ENCODE results near the gene GZMM.

GZMM gene

GRCh38 chr19:530134-531008 lies 13.5 kb upstream of the GZMM start:
- H3K9ac ChIP-seq (ENCODE audit: low read length), result no peak overlapping the region
- H3K4me1 ChIP-seq (ENCODE audit: control insufficient read depth, insufficient read depth, low read length), result peaks cover 17% of the 10 kb centered on the region
- no peaks in the 10 kb centered on the region for H3K9me3 ChIP-seq (ENCODE audit: control insufficient read depth, insufficient read depth, low read depth, low read length)
- no peaks in the 10 kb centered on the region for H3K27me3 ChIP-seq (ENCODE audit: control insufficient read depth, insufficient read depth, low read length)
- H3K36me3 ChIP-seq (ENCODE audit: control insufficient read depth, insufficient read depth, low read length), result peaks cover 3% of the 10 kb centered on the region
- peak overlapping the region; percentile 100 for H3K4me3 ChIP-seq (ENCODE audit: low read depth, low read length)
- H3K27ac ChIP-seq (ENCODE audit: low read depth, low read length), result no peak overlapping the region

DNA sequence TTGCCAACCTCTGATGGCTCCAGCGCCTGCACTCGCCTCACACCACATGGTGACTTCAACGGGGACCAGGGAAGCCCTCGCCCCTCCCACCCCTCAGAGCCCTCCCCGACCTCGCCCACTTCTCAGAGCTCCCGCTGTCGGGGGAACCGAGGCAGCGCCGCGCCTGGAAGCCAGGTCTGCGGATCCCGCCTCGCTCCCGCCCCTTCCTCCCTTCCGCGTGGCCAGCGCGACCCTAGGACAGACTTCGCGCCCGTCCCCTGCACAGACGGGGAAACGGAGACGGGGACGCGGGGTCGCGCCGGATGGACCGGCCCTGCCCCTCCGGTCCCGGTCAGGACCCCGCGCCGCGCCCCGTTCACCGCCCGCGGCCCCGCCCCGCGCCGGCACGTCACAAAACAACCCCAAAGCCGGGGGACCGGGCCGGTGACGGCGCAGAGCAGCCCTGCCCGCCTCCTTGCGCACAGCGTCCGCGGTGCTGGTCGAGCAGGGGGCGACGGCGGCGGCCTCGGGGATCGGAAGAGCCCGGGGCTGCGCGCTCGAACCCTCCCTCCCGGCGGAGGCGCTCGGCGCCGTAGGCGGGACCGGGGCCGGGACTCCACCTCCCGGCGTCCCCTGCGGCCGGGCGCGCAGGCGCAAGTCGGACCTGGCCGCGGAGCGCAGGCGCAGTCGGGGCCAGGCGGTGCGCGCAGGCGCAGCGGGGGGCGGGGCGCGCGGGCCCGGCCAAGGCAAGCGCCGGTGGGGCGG lies 12.7 kb upstream of the GZMM start:
- peaks cover 11% of the 10 kb centered on the region for H3K36me3 ChIP-seq (ENCODE audit: control insufficient read depth, insufficient read depth, low read length)
- peak overlapping the region; percentile 74 for H3K9ac ChIP-seq (ENCODE audit: low read length)
- peak overlapping the region; percentile 75; the same call in 1 of the 2 replicates for H3K27ac ChIP-seq (ENCODE audit: low read depth, low read length)
- H3K4me1 ChIP-seq (ENCODE audit: control insufficient read depth, insufficient read depth, low read length), result peaks cover 11% of the 10 kb centered on the region
- H3K9me3 ChIP-seq (ENCODE audit: control insufficient read depth, insufficient read depth, low read depth, low read length), result no peaks in the 10 kb centered on the region
- no peaks in the 10 kb centered on the region for H3K27me3 ChIP-seq (ENCODE audit: control insufficient read depth, insufficient read depth, low read length)
- H3K4me3 ChIP-seq (ENCODE audit: low read depth, low read length), result peak overlapping the region; percentile 100

DNA sequence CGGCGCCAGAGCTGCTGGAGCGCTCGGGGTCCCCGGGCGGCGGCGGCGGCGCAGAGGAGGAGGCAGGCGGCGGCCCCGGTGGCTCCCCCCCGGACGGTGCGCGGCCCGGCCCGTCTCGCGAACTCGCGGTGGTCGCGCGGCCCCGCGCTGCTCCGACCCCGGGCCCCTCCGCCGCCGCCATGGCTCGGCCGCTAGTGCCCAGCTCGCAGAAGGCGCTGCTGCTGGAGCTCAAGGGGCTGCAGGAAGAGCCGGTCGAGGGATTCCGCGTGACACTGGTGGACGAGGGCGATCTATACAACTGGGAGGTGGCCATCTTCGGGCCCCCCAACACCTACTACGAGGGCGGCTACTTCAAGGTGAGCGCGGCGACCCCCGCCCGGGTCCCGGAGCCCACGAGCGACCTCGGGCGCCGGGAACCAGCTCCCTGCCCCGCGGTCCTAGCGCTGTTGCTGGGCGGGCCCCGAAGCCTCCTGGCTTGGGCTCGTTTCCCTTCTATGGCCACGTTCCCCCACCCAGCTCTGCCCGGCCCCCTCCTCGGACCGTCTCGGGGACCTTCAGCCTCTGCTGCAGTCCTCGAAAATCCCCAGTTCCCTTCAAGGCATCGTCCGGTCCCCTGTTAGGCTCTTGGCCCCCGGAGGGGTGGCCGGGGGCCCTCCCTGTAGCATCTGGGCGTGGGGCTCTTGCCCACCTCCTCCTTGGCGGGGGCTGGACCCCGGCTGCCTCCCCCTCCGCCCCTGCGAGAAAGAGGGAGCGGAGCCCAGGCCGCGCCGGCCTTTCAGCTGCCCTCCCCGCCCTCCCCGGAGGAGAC lies 11.9 kb upstream of the GZMM start, which contains the start of gene CDC34:
Gene CDC34, plus strand, starts transcription at position 8 of the 808 bp plus-strand sequence. Its CDS starts 172 bp downstream, at position 180.
- Histone ChIP-seq H3K9me3 (ENCODE audit: control insufficient read depth, insufficient read depth, low read depth, low read length) (no peaks in the 10 kb centered on the region), H3K27ac (ENCODE audit: low read depth, low read length) (peak within 1 kb of the TSS; percentile 77; the same call in 1 of the 2 replicates), H3K4me3 (ENCODE audit: low read depth, low read length) (peak within 1 kb of the TSS; percentile 100), H3K9ac (ENCODE audit: low read length) (peak within 1 kb of the TSS; percentile 74), H3K4me1 (ENCODE audit: control insufficient read depth, insufficient read depth, low read length) (peaks cover 9% of the 10 kb centered on the region), H3K27me3 (ENCODE audit: control insufficient read depth, insufficient read depth, low read length) (no peaks in the 10 kb centered on the region), H3K36me3 (ENCODE audit: control insufficient read depth, insufficient read depth, low read length) (peaks cover 19% of the 10 kb centered on the region)

DNA sequence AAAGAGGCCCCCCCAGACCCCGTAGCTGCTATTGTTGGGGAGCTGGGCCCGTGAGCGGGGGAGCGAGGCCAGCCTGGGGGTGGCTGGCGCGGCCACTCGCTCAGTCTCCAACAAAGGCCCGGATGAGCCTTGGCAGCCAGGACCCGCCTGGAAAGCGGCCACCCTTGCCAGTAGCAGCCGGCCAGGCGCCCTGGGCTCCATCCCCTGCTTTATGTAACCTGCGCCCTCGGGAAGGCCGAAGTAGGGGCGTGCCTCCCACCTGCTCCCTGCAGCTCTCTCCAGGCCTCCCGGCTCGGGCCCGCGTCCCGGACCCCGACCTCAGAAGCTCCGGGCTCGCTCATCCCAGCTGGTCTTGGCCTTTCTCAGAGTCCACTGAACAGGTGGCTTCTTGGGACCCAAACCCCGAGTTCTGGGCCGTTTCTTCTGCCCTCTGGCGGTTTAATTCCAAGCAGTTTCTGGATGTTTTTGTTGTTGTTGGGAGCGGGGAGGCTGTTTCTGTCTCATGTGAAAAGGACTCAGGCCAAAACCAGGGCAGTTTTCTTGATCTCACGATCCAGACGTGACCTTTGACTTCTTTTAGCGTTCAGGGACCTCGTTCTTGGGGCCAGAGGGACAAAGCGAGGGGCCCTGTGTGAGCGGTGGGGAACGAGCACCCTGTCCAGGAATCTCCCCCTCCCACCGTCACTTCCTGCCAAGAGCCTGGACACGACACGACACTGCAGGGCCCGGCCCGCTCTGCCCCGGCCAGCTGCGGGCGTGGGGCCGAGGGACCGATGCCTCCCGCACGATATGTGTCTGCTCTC lies 11.1 kb upstream of the GZMM start:
- Histone ChIP-seq H3K27me3 (ENCODE audit: control insufficient read depth, insufficient read depth, low read length) (no peaks in the 10 kb centered on the region), H3K4me3 (ENCODE audit: low read depth, low read length) (peak overlapping the region; percentile 100), H3K9me3 (ENCODE audit: control insufficient read depth, insufficient read depth, low read depth, low read length) (no peaks in the 10 kb centered on the region), H3K27ac (ENCODE audit: low read depth, low read length) (peak overlapping the region; percentile 77; the same call in 1 of the 2 replicates), H3K4me1 (ENCODE audit: control insufficient read depth, insufficient read depth, low read length) (peaks cover 9% of the 10 kb centered on the region), H3K9ac (ENCODE audit: low read length) (peak overlapping the region; percentile 73), H3K36me3 (ENCODE audit: control insufficient read depth, insufficient read depth, low read length) (peaks cover 24% of the 10 kb centered on the region)

DNA sequence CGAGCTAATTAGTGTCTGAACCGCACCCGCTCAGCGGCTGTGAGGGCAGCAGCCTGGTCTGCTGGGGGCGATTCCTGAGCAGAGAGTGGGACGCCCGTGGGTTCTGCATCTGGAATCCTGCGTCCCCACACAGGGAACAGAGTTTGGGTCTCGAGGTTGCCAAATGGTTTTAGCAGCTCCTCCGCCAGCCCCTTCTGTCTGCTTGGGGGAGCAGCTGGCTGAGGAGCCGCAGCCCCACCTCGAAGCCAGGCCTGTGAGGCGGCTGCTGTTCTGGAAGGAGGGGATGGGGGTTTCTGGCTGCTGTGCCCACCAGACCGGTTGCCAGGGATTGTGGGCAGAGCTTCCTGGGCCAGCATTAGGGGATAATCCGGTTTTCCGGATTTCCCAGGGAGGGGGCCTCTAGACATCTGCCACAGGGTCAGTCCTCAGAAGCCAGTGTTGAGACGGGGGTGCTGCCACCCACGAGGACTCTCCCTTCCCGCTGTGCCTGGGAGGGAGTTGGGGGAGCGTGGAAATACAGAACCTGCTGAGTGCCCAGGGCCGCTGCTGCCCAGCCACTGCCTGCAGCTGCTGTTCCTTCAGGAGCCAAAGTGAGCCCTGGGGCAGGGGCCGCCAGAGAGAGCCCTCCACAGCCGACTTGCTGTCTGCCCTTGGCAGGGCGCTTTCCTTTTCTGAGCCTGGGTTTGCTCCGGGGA lies 10.3 kb upstream of the GZMM start:
- H3K9ac ChIP-seq (ENCODE audit: low read length), result peak overlapping the region; percentile 73
- H3K27ac ChIP-seq (ENCODE audit: low read depth, low read length), result no peak overlapping the region
- peak overlapping the region; percentile 100 for H3K4me3 ChIP-seq (ENCODE audit: low read depth, low read length)
- no peaks in the 10 kb centered on the region for H3K9me3 ChIP-seq (ENCODE audit: control insufficient read depth, insufficient read depth, low read depth, low read length)
- H3K27me3 ChIP-seq (ENCODE audit: control insufficient read depth, insufficient read depth, low read length), result no peaks in the 10 kb centered on the region
- H3K4me1 ChIP-seq (ENCODE audit: control insufficient read depth, insufficient read depth, low read length), result peaks cover 9% of the 10 kb centered on the region
- peaks cover 32% of the 10 kb centered on the region for H3K36me3 ChIP-seq (ENCODE audit: control insufficient read depth, insufficient read depth, low read length)

DNA sequence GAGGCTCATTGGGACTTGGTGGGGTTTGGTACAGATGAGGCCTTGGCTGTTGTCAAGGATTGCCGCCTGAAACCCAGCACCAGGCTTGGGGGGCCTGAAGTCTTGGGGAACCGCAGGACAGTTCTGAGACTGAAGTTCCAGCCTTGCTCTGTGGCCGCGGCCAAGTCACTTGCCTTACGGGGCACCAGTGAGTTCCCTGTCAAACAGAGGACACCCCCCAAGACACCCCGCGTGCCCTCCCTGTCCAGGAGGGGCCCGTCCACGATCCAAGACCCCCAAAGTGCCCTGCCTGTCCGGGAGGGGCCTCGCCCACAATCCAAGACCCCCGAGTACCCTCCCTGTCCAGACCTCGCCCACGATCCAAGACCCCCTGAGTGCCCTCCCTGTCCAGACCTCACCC lies 9.8 kb upstream of the GZMM start:
- Histone ChIP-seq H3K4me1 (ENCODE audit: control insufficient read depth, insufficient read depth, low read length) (peaks cover 9% of the 10 kb centered on the region), H3K36me3 (ENCODE audit: control insufficient read depth, insufficient read depth, low read length) (peaks cover 38% of the 10 kb centered on the region), H3K4me3 (ENCODE audit: low read depth, low read length) (no peak overlapping the region), H3K27me3 (ENCODE audit: control insufficient read depth, insufficient read depth, low read length) (no peaks in the 10 kb centered on the region), H3K9me3 (ENCODE audit: control insufficient read depth, insufficient read depth, low read depth, low read length) (no peaks in the 10 kb centered on the region), H3K9ac (ENCODE audit: low read length) (no peak overlapping the region), H3K27ac (ENCODE audit: low read depth, low read length) (no peak overlapping the region)

DNA sequence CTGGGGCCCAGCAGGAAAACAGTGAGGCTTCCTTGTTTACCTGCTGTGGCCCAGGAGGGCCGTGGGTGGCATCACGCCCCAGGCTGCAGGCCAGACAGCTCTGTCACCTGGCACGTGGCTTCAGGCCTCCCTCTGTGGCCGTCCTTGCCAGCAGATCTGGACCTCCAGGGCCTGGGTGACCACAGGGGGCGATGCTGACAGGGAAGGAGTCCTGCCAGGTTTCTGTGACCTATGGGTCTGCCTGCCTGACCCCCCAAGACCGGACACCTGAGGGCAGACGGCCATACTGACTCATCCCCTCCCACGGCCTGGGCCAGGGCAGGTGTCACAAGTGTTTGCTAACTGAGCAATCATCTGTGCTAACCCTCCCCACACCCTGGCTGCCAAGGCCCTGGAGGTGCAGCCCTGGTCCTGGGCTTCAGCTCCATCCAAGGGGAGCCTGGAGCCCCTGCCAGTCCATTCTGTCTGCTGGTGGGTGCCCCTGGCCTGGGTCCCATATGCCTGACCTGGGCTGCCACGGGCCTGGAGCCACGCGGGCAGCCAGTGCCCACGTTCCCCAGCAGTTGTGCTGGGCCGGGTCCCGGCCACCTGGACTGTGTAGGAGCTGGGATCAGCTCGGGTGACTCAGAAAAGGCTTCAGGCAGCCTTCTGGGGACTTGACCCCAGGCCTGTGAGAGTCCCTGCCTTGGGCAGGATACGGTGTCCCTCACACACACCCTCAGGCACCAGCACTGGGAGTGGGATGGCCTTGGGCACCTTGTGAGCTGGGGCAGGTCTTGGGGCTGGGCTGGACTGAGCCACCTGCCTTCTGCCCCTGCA lies 8.6 kb upstream of the GZMM start:
- peaks cover 9% of the 10 kb centered on the region for H3K4me1 ChIP-seq (ENCODE audit: control insufficient read depth, insufficient read depth, low read length)
- H3K4me3 ChIP-seq (ENCODE audit: low read depth, low read length), result no peak overlapping the region
- no peaks in the 10 kb centered on the region for H3K9me3 ChIP-seq (ENCODE audit: control insufficient read depth, insufficient read depth, low read depth, low read length)
- peaks cover 44% of the 10 kb centered on the region for H3K36me3 ChIP-seq (ENCODE audit: control insufficient read depth, insufficient read depth, low read length)
- H3K27ac ChIP-seq (ENCODE audit: low read depth, low read length), result no peak overlapping the region
- H3K27me3 ChIP-seq (ENCODE audit: control insufficient read depth, insufficient read depth, low read length), result no peaks in the 10 kb centered on the region
- no peak overlapping the region for H3K9ac ChIP-seq (ENCODE audit: low read length)

GRCh38 chr19:536031-536880 lies 7.6 kb upstream of the GZMM start:
- Histone ChIP-seq H3K27me3 (ENCODE audit: control insufficient read depth, insufficient read depth, low read length) (no peaks in the 10 kb centered on the region), H3K36me3 (ENCODE audit: control insufficient read depth, insufficient read depth, low read length) (peaks cover 50% of the 10 kb centered on the region), H3K9me3 (ENCODE audit: control insufficient read depth, insufficient read depth, low read depth, low read length) (no peaks in the 10 kb centered on the region), H3K4me1 (ENCODE audit: control insufficient read depth, insufficient read depth, low read length) (peaks cover 9% of the 10 kb centered on the region), H3K4me3 (ENCODE audit: low read depth, low read length) (no peak overlapping the region), H3K27ac (ENCODE audit: low read depth, low read length) (no peak overlapping the region), H3K9ac (ENCODE audit: low read length) (no peak overlapping the region)

Measured in HUES6 (cell line).